Hepatocyte (in vitro differentiated cells): ENCODE measurements around the gene ZSCAN10.
A peak's percentile ranks its signal among the peaks of the same experiment; 100 is the strongest.

Experiments
- EZH2 ChIP-seq: fragments of 200-600 bp; sonication (generic); IDR thresholded peaks from 2 replicates; pipeline ENCODE4 v1.6.1; 2016; ENCODE audit warnings: antibody characterized with exemption, mild to moderate bottlenecking, borderline replicate concordance
- EZH2phosphoT487 ChIP-seq: fragments of 200-600 bp; sonication (generic); IDR thresholded peaks from one replicate; pipeline ENCODE4 v1.6.1; 2018; ENCODE audit warnings: antibody characterized with exemption, mild to moderate bottlenecking, low read depth, moderate library complexity; ENCODE audit not compliant: unreplicated experiment, severe bottlenecking
- TF ChIP-seq, protein P1 (sequence below): fragments of 200-600 bp; sonication (generic); IDR thresholded peaks from 2 replicates; pipeline ENCODE4 v1.5.1; 2016; ENCODE audit warnings: antibody characterized with exemption, mild to moderate bottlenecking; ENCODE audit not compliant: poor library complexity

DNA sequence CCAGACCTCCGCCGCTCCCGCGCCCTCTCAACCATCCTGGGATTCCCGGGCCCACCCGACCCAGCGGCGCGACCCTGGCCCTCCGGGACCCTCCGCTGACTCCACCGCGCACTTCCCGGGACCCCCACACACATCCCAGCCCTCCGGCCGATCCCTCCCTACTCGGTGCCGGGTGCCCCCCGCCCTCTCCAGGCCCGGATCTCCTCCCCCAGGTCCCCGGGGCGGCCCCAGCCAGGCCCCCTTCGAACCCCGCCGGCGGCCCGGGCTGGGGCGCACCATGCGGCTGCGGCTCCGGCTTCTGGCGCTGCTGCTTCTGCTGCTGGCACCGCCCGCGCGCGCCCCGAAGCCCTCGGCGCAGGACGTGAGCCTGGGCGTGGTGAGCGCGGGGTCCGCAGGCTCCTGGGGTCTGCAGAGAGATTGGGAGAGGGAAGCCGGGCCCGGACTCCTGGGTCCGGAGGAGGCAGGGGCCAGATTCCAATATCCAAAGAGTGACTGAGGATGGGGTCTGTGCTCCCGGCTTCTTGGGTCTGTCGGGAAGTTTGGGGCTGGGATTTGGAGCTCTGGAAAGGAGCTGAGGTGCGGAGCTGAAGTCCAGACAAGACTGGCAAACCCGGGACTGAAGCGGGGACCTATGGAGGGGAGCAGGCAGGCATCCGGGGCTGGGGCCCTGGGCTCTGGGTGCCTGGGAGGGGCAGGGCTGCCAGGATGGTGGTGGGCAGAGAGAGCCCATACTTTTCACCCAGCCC lies 52.3 kb downstream of the ZSCAN10 start:
- TF ChIP-seq, protein P1, sequence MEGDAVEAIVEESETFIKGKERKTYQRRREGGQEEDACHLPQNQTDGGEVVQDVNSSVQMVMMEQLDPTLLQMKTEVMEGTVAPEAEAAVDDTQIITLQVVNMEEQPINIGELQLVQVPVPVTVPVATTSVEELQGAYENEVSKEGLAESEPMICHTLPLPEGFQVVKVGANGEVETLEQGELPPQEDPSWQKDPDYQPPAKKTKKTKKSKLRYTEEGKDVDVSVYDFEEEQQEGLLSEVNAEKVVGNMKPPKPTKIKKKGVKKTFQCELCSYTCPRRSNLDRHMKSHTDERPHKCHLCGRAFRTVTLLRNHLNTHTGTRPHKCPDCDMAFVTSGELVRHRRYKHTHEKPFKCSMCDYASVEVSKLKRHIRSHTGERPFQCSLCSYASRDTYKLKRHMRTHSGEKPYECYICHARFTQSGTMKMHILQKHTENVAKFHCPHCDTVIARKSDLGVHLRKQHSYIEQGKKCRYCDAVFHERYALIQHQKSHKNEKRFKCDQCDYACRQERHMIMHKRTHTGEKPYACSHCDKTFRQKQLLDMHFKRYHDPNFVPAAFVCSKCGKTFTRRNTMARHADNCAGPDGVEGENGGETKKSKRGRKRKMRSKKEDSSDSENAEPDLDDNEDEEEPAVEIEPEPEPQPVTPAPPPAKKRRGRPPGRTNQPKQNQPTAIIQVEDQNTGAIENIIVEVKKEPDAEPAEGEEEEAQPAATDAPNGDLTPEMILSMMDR = no peak
- TF ChIP-seq EZH2 (peak; percentile 97), EZH2phosphoT487 (peak; percentile 70)
